Keratinocyte (primary cell): ENCODE measurements around the gene INAFM2.

Experiments used
- CTCF ChIP-seq, 3 experiments: IDR thresholded peaks in 1 of 3; conservative IDR thresholded peaks in 1 of 3; optimal IDR thresholded peaks in 1 of 3; 2 replicates in 2 of 3; 3 replicates in 1 of 3; pipeline versions ENCODE3 to v1.5.1; 2011; ENCODE audit warnings: low read length in 3 of 3, mild to moderate bottlenecking in 3 of 3, moderate library complexity in 2 of 3, control low read depth in 1 of 3, inconsistent platforms in 1 of 3; ENCODE audit not compliant: insufficient read depth in 2 of 3; ENCODE audit errors: extremely low read depth in 1 of 3
- EZH2 ChIP-seq: IDR thresholded peaks from one replicate; pipeline ENCODE4 v1.6.1; 2012; ENCODE audit warnings: inconsistent platforms, mild to moderate bottlenecking, low read length, moderate library complexity

- TF ChIP-seq CTCF (optimal IDR thresholded peaks at IDR 0.05 in 1 of 3, IDR thresholded peaks at IDR 0.05 in 1 of 3, conservative IDR thresholded peaks at IDR 0.05 in 1 of 3; ENCODE audit: extremely low read depth in 1 of 3, insufficient read depth in 2 of 3, low read length in 3 of 3) (no peak), EZH2 (no peak)
These were observed 36.5 kb downstream of the INAFM2 start for GRCh38 chr15:40360015-40360414.
